Measurements from ENCODE around the gene GTF2E1.
"Not testable (repeated sequence)": the region's sequence is repeated elsewhere in the genome, so short reads cannot be mapped to it uniquely, and the experiment has no call there.

Gene GTF2E1

DNA sequence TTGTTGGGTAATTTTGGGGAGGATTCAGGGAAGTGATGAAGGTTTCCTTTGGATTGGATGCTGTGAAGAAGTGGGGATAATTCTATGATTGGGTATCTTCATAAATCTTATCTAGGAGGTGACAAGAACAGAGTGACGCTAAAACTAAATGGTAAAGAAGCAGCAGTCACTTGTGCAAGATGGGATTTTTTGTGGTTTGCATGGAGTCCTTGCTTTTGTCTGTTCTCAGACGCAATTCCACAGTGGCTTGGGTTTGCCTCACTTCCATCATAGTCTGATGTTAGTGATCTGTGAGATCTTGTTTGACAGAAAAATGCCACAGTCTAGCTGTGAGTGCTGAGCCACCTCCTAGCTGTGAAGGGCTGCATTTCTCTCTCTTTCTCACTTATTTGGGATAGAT lies 26.9 kb downstream of the GTF2E1 start:
- TF ChIP-seq YY1 (IDR thresholded peaks at IDR 0.05; ENCODE audit: insufficient read depth, insufficient read length), result no peak
- no peak for TF ChIP-seq SUZ12 (IDR thresholded peaks at IDR 0.05; ENCODE audit: extremely low read depth, insufficient read depth, insufficient read length)
- no peak for TF ChIP-seq ZNF274 (IDR thresholded peaks at IDR 0.05; ENCODE audit: low read depth, low read length)
- H3K27me3 ChIP-seq (ENCODE audit: insufficient read depth, insufficient read length), result no peaks in the 10 kb centered on the region
- no peaks in the 10 kb centered on the region for H3K4me1 ChIP-seq (ENCODE audit: insufficient read depth, insufficient read length)
- DNase-seq (ENCODE audit: low read depth, low spot score), result no peak
- no peak overlapping the region for H3K9ac ChIP-seq (ENCODE audit: insufficient read length, low read depth)
- H3K4me3 ChIP-seq (ENCODE audit: insufficient read length, low read depth), result no peak overlapping the region
- H3K36me3 ChIP-seq (ENCODE audit: insufficient read depth, insufficient read length, low read length), result peaks cover 32% of the 10 kb centered on the region
- H3K9me3 ChIP-seq (ENCODE audit: insufficient read depth, low read length), result no peaks in the 10 kb centered on the region

DNA sequence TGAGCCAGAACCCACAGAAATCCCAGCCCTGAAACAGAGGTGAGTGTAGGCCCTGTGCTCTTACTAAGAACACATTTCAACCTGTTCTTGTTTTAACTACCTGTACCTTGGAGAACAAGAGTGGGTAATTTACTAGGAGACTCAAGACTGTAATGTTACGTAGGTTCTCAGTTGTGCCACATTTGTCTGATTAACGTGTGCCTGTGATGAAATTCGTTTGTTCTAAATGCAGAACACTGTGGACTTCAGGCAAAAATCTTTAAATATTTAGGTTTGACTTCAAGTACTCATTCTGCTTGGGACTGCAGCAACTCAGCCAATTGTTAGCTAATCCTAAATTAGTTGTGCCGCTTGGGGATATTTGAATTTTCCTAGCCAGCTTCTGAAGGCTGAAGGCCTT lies 28.3 kb downstream of the GTF2E1 start:
- H3K9me3 ChIP-seq (ENCODE audit: insufficient read depth, low read length), result no peaks in the 10 kb centered on the region
- H3K9ac ChIP-seq (ENCODE audit: insufficient read length, low read depth), result no peak overlapping the region
- TF ChIP-seq ZNF274 (IDR thresholded peaks at IDR 0.05; ENCODE audit: low read depth, low read length) (no peak), SUZ12 (IDR thresholded peaks at IDR 0.05; ENCODE audit: extremely low read depth, insufficient read depth, insufficient read length) (no peak), YY1 (IDR thresholded peaks at IDR 0.05; ENCODE audit: insufficient read depth, insufficient read length) (no peak)
- H3K27me3 ChIP-seq (ENCODE audit: insufficient read depth, insufficient read length), result no peaks in the 10 kb centered on the region
- DNase-seq (ENCODE audit: low read depth, low spot score), result no peak
- no peaks in the 10 kb centered on the region for H3K4me1 ChIP-seq (ENCODE audit: insufficient read depth, insufficient read length)
- no peak overlapping the region for H3K4me3 ChIP-seq (ENCODE audit: insufficient read length, low read depth)
- peaks cover 45% of the 10 kb centered on the region for H3K36me3 ChIP-seq (ENCODE audit: insufficient read depth, insufficient read length, low read length)

DNA sequence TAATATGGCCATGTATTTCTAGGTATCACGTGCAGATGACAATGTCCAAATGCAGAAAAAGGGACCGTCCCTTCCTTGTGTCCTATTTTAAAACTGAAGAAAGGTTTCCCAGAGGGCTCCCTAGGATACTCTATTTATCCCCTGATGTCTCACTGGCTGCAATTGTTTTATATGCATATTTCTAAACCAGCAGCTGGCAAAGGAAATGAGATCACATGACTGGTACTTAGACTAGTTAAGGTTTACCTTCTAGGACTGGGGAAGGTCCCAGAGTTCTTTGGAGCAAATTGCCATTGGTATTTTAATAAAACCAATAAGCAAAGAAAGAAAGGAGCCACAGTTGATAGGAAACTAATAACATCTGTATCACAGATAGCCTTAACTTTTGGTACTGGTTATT lies 29.5 kb downstream of the GTF2E1 start:
- no peaks in the 10 kb centered on the region for H3K27me3 ChIP-seq (ENCODE audit: insufficient read depth, insufficient read length)
- no peak for DNase-seq (ENCODE audit: low read depth, low spot score)
- peaks cover 57% of the 10 kb centered on the region for H3K36me3 ChIP-seq (ENCODE audit: insufficient read depth, insufficient read length, low read length)
- H3K9ac ChIP-seq (ENCODE audit: insufficient read length, low read depth), result no peak overlapping the region
- H3K4me3 ChIP-seq (ENCODE audit: insufficient read length, low read depth), result no peak overlapping the region
- H3K9me3 ChIP-seq (ENCODE audit: insufficient read depth, low read length), result no peaks in the 10 kb centered on the region
- TF ChIP-seq ZNF274 (IDR thresholded peaks at IDR 0.05; ENCODE audit: low read depth, low read length), result no peak
- TF ChIP-seq YY1 (IDR thresholded peaks at IDR 0.05; ENCODE audit: insufficient read depth, insufficient read length), result no peak
- no peak for TF ChIP-seq SUZ12 (IDR thresholded peaks at IDR 0.05; ENCODE audit: extremely low read depth, insufficient read depth, insufficient read length)
- no peaks in the 10 kb centered on the region for H3K4me1 ChIP-seq (ENCODE audit: insufficient read depth, insufficient read length)

DNA sequence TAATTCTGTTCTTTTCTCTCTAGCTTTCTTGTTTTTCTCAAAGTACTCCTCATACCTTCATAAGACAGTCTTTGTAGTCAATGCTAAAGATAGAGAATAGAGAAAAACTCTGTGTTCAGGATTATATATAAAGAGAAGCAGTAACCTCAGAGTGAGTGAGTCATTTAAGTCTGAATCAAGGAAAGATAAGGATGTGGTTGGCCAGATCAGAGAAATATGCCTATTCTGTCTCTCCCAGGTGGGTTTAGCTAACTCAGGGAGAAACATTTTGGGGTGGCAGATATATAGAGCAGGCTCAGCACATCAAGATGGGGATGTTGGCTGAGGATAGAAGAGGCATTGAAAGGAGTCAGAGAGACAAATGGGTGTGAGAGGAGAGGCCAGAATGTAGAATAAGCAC lies 31.4 kb downstream of the GTF2E1 start:
- H3K9ac ChIP-seq (ENCODE audit: insufficient read length, low read depth), result no peak overlapping the region
- no peak overlapping the region for H3K4me3 ChIP-seq (ENCODE audit: insufficient read length, low read depth)
- no peak for DNase-seq (ENCODE audit: low read depth, low spot score)
- no peaks in the 10 kb centered on the region for H3K9me3 ChIP-seq (ENCODE audit: insufficient read depth, low read length)
- no peaks in the 10 kb centered on the region for H3K4me1 ChIP-seq (ENCODE audit: insufficient read depth, insufficient read length)
- H3K27me3 ChIP-seq (ENCODE audit: insufficient read depth, insufficient read length), result no peaks in the 10 kb centered on the region
- no peak for TF ChIP-seq YY1 (IDR thresholded peaks at IDR 0.05; ENCODE audit: insufficient read depth, insufficient read length)
- no peak for TF ChIP-seq ZNF274 (IDR thresholded peaks at IDR 0.05; ENCODE audit: low read depth, low read length)
- no peak for TF ChIP-seq SUZ12 (IDR thresholded peaks at IDR 0.05; ENCODE audit: extremely low read depth, insufficient read depth, insufficient read length)
- peaks cover 63% of the 10 kb centered on the region for H3K36me3 ChIP-seq (ENCODE audit: insufficient read depth, insufficient read length, low read length)

DNA sequence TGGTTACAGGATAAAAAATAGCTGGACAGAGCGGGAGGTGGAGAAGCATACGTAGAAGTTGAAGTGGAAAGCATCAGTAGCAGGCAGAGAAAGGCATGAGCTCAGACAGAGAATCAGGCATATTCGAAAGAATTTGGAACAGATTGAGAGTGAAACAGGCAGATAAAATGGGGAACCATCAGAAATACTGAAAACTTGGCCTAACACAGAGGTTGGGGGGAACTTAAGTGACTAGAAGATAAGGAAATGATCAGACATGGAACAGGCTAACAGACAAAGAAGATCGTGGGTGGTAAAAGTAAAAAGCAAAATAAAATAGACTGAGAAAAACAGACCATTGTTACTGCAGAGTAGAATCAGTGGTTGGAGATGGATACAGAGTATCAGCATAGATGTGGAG lies 32.9 kb downstream of the GTF2E1 start:
- Histone ChIP-seq H3K4me1 (ENCODE audit: insufficient read depth, insufficient read length) (no peaks in the 10 kb centered on the region), H3K9me3 (ENCODE audit: insufficient read depth, low read length) (no peaks in the 10 kb centered on the region), H3K36me3 (ENCODE audit: insufficient read depth, insufficient read length, low read length) (peaks cover 67% of the 10 kb centered on the region), H3K4me3 (ENCODE audit: insufficient read length, low read depth) (no peak overlapping the region), H3K9ac (ENCODE audit: insufficient read length, low read depth) (no peak overlapping the region), H3K27me3 (ENCODE audit: insufficient read depth, insufficient read length) (no peaks in the 10 kb centered on the region)
- DNase-seq (ENCODE audit: low read depth, low spot score), result no peak
- TF ChIP-seq ZNF274 (IDR thresholded peaks at IDR 0.05; ENCODE audit: low read depth, low read length) (no peak), SUZ12 (IDR thresholded peaks at IDR 0.05; ENCODE audit: extremely low read depth, insufficient read depth, insufficient read length) (no peak), YY1 (IDR thresholded peaks at IDR 0.05; ENCODE audit: insufficient read depth, insufficient read length) (no peak)

DNA sequence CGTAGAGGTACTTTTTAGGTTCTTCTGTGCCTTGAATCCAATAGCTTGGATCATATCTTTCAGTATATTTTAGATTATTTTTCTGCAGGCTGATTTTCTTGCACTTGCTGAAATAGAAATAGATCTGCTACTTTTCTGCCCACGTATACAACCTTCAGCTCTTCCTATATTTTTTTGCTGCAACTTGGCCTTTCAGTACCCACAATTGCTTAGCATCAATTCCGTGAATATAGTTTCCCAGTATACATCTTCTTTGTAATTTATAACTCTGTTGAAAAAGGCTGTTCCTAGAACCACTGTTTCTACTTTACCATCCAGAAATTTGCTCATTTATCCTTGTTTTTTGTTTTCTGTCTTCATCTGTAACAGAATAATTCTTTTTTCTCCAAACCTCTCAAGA lies 36.2 kb downstream of the GTF2E1 start:
- H3K4me1 ChIP-seq (ENCODE audit: insufficient read depth, insufficient read length), result no peaks in the 10 kb centered on the region
- H3K27me3 ChIP-seq (ENCODE audit: insufficient read depth, insufficient read length), result no peaks in the 10 kb centered on the region
- TF ChIP-seq YY1 (IDR thresholded peaks at IDR 0.05; ENCODE audit: insufficient read depth, insufficient read length), result no peak
- no peak for TF ChIP-seq SUZ12 (IDR thresholded peaks at IDR 0.05; ENCODE audit: extremely low read depth, insufficient read depth, insufficient read length)
- TF ChIP-seq ZNF274 (IDR thresholded peaks at IDR 0.05; ENCODE audit: low read depth, low read length), result no peak
- no peak for DNase-seq (ENCODE audit: low read depth, low spot score)
- peaks cover 61% of the 10 kb centered on the region for H3K36me3 ChIP-seq (ENCODE audit: insufficient read depth, insufficient read length, low read length)
- H3K4me3 ChIP-seq (ENCODE audit: insufficient read length, low read depth), result no peak overlapping the region
- no peaks in the 10 kb centered on the region for H3K9me3 ChIP-seq (ENCODE audit: insufficient read depth, low read length)
- no peak overlapping the region for H3K9ac ChIP-seq (ENCODE audit: insufficient read length, low read depth)

DNA sequence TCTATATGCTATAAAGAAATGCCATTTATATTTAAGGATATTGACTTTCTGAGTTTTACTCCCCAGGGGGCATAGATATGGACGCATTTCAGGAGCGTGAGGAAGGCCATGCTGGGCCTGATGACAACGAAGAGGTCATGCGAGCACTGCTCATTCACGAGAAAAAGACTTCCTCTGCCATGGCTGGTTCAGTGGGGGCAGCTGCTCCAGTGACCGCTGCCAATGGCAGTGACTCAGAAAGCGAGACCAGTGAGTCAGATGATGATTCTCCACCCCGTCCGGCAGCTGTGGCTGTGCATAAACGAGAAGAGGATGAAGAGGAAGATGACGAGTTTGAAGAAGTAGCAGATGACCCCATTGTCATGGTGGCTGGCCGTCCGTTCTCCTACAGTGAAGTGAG lies 38.4 kb downstream of the GTF2E1 start:
- Histone ChIP-seq H3K27me3 (ENCODE audit: insufficient read depth, insufficient read length) (no peaks in the 10 kb centered on the region), H3K36me3 (ENCODE audit: insufficient read depth, insufficient read length, low read length) (peaks cover 44% of the 10 kb centered on the region), H3K9me3 (ENCODE audit: insufficient read depth, low read length) (no peaks in the 10 kb centered on the region), H3K9ac (ENCODE audit: insufficient read length, low read depth) (no peak overlapping the region), H3K4me3 (ENCODE audit: insufficient read length, low read depth) (no peak overlapping the region), H3K4me1 (ENCODE audit: insufficient read depth, insufficient read length) (no peaks in the 10 kb centered on the region)
- TF ChIP-seq ZNF274 (IDR thresholded peaks at IDR 0.05; ENCODE audit: low read depth, low read length) (no peak), SUZ12 (IDR thresholded peaks at IDR 0.05; ENCODE audit: extremely low read depth, insufficient read depth, insufficient read length) (no peak), YY1 (IDR thresholded peaks at IDR 0.05; ENCODE audit: insufficient read depth, insufficient read length) (no peak)
- DNase-seq (ENCODE audit: low read depth, low spot score), result no peak

DNA sequence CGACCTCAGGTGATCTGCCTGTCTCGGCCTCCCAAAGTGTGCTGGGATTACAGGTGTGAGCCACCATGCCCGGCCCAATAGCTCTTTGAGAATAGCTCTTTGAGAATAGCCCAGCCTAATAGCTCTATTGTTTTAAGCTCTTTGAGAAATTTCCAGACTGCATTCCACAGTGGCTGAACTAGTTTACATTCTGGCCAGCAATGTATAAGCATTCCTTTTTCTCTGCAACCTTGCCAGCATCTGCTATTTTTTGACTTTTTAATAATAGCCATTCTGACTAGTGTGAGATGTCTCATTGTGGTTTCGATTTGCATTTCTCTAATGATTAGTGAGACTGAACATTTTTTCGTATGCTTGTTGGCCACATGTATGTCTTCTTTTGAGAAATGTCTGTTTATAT lies 43.3 kb downstream of the GTF2E1 start:
- not testable (repeated sequence) for DNase-seq (ENCODE audit: low read depth, low spot score); H3K9ac ChIP-seq (ENCODE audit: insufficient read length, low read depth); H3K9me3 ChIP-seq (ENCODE audit: insufficient read depth, low read length); H3K4me1 ChIP-seq (ENCODE audit: insufficient read depth, insufficient read length); H3K4me3 ChIP-seq (ENCODE audit: insufficient read length, low read depth); H3K27me3 ChIP-seq (ENCODE audit: insufficient read depth, insufficient read length)
- H3K36me3 ChIP-seq (ENCODE audit: insufficient read depth, insufficient read length, low read length), result peaks cover 18% of the 10 kb centered on the region

Data from NT2/D1 (cell line).